ENCODE measurements around the gene MUC5B.

MUC5B gene

DNA sequence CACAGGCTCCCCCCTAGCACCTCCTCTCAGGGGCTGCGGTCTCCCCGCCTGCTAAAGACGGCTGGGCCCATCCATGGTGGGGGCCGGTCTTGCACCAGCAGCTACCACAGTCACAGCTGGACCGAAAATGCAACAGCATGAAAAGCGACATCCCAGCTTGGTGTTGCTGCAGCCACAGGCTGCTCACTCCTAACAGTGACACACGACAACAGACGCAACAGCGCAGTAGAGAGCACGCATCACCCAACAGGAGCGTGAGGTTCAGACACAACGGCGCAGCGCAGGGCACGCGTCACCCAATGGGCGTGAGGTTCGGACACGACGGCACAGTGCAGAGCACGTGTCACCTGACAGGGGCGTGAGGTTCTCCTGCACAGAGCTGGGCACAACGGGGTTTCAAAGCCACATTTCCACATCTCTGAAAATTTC is 62.5 kb downstream of the MUC5B start:
- DNase-seq (ENCODE audit: low spot score), result no peak

DNA sequence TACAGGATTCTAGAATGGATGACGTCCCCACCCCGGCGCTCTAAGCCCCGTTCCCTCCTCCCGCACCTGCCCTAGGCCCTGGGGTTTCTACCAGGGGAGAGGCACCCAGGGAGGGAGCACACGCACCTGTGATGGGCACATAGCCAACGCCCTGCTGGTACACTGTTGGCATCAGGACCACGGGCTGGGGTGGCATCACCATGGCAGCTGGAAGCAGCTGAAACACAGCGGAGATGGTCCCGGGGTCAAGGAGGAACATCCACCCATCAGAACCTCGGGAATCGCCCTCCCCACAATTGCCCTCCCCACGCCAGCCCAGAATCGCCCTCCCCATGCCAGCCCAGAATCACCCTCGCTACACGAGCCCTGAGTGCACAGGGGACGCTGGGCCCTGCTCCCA is 63.0 kb downstream of the MUC5B start:
- DNase-seq (ENCODE audit: low spot score), result no peak

DNA sequence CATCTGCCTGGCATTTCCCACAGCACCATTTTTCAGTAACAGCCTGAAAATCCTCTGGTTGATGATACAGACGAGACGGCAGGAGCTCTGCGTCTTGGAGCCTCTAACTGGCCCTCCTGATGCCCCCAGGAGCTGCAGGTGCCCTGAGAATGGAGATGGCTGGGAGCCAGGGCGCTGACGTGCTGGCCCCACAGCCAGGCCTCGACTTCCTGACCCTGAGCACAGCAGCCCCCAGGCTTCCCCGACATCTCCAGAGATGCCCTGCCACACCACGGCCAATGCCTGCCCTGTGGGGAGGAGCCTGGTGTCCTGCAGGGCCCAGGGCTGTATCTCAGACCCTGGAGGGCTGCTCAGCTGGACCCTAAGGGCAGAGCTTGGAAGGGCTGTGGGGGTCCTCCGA is 65.1 kb downstream of the MUC5B start:
- no peak for DNase-seq (ENCODE audit: low spot score)

DNA sequence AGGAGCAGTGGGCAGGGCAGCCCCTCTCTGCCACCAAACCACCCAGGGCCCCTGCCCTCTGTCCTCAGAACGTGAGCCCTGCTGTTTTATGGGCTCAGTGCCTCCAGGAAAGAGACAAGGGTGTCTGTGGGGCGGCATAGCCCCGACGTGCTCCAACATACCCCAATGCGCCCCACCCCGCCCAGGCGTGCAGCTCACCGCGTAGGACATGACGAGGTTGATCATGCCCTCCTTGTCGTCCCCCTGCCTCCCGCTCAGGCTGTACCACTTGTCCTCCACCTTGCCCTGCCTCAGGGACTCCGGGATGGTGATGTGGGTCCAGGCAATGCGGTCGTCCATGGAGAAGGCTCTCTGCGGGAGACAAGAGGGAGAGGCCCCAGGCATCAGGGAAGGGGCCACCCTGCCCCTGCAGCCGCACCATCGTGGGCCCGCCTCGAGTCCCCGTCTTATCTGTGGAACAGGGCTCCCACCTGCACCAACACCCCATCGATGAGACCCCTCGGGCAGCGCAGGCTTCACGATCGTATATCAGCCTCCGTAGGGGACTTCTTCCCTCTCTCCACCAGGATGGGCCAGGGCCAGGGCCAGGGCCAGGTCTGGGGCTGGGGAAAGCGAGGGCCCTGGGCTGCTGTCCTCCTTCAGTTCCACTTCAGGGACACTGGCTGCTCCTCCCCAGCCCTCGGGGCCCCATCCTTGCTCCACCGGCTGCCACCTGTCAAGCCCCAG is 65.7 kb downstream of the MUC5B start:
- DNase-seq (ENCODE audit: low spot score), result no peak

DNA sequence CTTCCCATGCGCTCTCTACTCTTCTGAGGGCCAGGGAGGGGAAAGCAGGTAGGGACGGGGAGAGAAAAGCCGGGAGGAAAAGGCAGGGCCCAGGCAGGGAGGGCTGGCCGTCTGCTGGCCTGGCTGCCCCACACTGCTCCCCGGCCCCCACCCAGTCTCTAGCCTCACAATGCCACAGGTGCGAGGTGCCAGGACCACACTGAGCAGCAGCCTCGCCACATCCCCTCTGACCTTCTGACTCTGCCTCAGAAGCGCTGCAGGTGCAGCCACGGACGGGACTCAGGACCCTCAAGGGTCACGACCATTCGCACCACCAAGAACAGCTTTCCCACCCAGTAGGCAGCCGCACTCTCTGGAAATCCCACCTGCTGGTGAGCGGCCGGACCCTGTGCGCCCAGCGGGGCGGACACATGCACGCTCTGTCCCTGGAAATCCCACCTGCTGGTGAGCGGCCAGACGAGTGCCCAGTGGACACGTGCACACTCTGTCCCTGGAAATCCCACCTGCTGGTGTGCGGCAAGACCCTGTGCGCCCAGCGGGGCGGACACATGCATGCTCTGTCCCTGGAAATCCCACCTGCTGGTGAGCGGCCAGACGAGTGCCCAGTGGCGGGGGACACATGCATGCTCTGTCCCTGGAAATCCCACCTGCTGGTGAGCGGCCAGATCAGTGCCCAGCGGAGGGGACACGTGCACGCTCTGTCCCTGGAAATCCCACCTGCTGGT is 66.5 kb downstream of the MUC5B start:
- no peak for DNase-seq (ENCODE audit: low spot score)

DNA sequence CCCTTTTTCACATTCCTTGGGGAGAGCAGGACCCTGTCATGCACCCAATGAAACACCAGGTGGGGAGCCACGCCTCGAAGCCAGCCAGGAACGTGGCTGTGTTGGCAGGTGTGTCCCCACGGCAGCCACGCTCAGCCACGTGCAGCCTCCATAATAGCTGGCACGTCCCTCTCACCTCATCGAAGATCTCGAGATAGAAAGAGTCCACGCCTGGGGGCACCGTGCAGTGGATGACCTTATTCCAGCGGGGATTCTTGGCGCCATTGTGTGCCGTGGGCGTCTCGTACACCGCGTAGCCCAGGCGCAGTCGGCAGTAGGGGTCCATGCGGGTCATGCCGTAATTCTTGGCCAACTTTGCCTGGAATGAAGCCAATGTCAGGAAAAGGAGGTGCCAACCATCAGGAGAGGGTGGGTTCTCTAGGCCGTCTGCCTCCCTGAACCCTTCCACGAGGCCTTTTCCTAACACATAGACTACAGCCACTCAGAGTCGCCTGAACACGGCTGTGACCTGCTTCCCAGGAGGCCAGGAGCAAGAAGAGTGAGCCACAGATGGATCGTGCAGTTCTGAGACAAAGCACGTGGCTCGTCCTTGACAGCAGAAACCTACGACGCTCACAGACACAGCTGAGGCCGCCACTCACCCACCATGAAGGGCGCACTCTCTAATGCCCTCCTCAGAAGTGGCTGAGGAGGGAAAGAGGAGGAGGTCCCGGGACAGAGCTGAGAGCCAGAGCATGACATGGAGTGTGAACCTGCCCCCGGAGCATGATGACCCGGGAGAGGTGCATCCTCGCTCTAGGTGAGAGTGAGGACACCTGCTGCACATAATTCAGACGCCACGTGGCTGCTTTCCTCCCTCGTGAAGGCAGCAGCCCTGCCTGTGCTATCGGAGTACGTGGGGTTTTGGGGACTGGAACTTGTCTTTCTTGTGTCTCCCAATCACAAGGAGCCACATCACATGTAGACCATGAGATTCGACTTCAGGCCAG is 67.5 kb downstream of the MUC5B start:
- DNase-seq (ENCODE audit: low spot score), result no peak

DNA sequence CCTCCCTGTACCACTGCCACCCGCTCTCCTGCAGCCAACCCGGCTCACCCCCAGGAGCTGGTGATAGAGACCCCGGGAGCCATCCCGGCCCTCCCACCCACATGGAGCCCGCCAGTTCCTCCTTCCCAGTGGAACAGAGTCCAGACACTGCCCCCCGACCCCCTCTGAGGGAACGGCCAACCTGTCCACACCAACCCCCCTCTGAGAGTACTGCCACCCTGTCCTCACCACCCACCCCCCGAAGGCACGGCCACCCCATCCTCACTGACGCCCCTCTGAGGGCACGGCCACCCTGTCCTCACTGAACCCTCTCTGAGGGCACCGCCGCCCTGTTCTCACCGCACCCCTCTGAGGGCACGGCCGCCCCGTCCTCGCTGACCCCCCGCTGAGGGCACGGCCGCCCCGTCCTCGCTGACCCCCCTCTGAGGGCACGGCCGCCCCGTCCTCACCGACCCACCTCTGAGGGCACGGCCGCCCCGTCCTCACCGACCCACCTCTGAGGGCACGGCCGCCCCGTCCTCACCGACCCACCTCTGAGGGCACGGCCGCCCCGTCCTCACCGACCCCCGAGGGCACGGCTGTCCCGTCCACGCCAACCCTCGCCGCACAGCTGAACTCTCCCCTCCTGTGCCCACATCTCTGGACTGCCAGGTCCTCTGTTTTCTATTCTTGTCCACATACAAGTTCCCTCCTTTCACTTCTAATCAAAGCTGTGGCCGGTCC is 68.6 kb downstream of the MUC5B start:
- DNase-seq (ENCODE audit: low spot score), result no peak

DNA sequence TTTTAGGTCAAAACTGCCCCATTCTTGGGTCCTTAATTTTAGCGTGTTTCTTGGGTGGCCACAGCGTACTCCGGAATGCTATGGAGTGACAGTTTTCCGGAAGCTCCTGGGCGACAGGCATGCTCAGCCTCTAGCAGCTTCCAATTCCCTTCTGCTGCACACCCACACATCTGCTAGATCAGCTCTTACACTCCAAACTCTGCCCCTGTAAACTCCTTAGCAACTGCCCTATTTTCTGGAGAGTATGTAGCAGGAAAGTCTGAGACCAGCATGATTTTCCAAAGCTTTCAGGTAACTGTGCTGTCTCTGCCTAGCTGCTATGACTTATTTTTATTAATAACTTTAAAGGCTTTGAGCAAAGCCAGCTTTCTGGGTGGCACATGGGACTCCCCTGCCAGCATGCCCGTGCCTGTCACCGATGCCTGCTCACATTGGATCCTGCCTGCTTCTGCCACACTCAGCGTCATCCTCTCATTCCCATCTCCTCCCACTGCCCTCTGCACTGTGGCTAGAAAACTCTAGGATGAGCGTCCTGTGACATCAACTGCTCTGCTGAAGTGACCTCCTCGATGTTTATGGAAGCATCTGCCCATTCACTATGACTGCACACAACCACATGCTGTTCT is 69.3 kb downstream of the MUC5B start:
- DNase-seq (ENCODE audit: low spot score), result no peak

DNA sequence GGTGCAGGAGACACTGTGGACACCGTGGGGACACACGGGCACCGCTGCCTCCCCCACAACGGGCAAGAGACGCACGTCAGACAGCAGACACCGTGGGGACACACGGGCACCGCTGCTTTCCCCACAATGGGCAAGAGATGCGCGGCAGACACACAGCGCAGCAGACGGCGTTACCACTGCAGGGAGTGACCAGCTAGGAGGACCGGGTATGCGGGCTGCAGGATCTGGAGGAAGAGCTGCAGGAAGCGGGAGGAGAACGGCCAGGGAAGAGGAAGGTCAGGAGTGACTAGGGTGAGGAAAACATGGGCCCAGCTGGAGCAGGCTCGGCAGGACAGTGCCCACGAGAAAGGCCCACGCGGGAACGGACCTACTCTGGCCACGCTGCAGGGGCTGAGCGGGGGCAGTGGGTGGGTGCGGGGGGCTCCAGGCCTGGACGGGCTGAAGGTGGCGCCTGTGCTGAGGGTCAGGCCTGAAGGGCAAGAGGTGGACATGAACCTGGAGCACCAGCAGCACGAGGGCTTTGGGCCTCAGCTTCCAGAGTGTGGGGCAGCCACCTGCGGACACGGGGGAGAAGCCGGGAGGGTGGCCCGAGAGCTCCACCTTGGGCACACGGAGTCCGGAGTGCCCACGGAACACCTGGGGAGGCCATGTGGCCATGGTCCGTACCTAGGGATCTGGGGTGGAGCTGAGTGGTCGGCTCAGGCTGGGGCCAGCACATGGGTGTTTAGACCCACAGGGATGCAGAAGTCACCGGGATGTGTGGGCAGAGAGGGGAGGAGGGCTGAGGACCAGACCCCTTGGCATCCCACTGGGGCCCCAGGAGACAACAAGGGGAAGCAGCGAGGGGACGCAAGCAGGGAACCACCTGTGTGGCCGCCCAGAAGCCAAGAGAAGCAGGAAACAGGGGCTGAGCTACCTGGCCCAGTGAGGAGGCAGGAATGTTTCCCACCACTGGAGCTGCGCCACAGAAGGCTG is 70.1 kb downstream of the MUC5B start:
- DNase-seq (ENCODE audit: low spot score), result no peak

DNA sequence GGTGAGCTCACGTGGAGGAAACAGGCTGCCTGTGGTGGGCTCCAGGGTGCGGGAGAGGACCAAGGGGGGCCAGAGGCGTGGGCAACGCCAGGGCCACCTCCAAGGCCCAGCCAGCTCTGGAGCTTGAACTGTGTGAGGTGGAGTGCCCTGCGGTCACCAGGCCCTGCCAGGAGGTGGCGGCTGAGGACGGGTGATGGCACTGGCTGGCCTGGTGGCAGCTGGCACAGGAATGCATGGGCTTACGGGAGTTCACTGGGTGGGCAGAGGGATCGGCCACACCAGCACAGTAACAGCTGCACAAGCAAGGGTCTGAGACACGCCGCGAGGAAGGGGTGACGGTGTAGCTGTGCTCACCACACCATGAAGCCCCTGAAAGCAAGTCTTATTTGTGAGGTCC is 70.8 kb downstream of the MUC5B start:
- DNase-seq (ENCODE audit: low spot score), result no peak

DNA sequence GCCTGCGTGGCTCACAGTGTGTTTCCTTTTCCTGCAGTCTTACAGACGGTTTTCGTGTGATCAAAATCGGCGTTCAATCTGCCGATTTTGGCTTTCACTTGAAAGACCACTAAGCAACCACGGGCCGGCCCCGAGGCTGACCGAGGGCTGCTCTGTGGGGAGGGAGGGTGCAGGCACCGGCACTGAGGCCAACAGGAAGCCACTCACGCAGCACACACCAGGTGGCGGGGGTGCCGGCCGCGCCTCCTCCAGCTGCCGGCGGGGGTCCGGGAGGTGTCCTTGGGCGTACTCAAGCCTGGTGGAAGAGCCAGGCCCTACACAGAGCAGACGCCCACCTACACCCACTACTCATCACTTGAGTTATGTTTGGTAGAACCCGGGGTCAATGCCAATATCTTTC is 72.2 kb downstream of the MUC5B start:
- DNase-seq (ENCODE audit: low spot score), result no peak

DNA sequence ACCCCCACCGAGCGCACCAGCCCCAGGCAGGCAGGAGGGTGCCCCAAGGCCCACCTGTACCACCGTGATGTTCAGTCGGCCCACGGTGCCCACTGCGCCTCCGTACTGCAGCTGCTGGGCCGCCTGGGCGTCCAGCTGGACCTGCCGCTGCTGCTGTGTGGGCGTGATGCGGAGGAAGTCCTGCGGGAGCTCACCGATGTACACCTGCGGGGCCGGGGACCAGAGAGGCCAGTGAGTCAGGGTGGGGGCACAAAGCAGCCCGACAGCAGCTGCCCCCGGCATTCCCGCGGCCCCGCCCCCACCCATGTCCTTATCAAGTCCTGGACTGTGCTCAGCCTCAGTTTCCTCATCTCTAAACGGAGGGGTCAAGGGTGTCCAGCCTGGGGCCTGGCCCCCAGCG is 72.7 kb downstream of the MUC5B start:
- DNase-seq (ENCODE audit: low spot score), result no peak

DNA sequence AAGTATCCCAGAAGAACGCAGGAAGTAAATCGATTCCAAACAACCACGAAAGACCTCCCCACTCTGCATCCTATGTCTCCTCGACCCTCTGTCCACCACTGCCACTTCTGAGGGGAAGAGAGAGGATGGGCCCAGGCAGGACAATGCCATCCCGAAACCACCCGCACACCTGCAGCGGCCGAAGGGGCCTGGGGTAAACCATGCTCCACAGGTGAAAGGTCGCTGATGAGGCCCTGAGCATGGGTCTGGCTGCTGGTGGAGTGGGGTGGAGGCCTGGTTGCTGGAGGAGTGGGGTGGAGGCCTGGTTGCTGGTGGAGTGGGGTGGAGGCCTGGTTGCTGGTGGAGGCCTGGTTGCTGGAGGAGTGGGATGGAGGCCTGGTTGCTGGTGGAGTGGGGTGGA is 73.4 kb downstream of the MUC5B start:
- DNase-seq (ENCODE audit: low spot score), result no peak

DNA sequence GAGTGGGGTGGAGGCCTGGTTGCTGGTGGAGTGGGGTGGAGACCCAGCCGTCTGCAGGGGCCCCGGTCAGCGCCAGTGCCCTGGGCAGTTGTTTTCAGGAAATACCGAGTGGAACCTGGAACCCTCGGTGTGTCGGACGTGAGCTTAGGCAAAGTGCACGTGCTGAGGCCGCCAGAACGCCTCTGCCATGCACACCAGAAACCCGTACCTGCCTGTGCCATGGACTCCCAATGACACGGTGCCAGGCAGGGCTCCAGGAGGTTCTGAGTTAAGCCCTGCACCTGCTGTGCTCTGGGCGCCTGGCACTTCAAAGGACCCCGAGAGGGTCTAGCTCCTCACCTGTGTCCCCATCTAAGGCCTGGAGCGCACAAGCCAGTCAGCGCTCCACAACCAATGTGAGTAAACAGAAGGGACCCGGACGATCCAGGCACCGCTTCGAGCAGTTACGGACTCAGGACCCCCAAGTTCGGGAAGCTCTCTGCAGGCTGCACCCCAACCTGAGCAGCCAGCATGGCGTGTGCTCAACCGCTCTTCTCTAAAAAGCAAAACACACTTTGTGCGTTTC is 74.2 kb downstream of the MUC5B start:
- DNase-seq (ENCODE audit: low spot score), result no peak

DNA sequence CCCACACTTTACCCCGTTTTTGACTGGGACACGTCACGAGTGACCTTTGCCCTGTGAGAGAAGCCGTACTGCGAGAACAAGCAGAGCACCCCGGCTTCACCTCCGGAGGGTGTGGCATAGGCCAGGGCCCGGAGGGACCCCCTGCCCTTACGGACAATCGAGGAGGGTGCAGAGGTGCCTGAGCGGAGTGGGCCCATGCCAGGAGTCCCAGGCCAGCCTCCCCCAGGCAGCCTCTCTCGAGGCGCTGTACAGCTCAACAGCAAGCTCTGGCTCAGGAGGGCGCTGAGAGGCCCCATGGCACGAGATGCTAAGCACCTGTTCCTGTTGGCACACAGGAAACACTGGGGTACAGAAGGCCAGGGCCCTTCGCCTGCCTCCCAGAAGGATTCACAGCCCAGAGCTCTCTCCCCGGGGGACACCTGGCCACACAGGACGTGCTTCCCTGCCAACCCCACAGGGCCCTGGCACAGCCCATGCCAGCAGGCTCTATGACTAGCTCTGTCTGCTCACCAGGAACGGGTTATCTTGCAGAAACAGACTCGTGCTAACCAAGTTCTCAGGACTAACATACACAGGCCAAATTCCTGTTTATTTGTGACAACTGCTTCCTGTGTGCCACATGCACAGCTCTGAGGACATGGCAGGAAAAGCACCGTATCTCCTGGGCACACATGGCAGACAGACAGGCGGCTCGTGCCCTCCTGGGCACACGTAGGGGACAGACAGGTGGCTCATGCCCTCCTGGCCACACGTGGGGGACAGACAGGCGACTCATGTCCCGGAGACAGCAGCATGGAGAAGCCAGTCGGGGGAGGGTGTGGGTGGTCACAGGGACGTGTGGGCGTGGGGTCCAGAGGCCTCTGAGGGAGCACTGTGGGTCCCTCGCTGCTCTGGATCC is 75.0 kb downstream of the MUC5B start:
- no peak for DNase-seq (ENCODE audit: low spot score)

DNA sequence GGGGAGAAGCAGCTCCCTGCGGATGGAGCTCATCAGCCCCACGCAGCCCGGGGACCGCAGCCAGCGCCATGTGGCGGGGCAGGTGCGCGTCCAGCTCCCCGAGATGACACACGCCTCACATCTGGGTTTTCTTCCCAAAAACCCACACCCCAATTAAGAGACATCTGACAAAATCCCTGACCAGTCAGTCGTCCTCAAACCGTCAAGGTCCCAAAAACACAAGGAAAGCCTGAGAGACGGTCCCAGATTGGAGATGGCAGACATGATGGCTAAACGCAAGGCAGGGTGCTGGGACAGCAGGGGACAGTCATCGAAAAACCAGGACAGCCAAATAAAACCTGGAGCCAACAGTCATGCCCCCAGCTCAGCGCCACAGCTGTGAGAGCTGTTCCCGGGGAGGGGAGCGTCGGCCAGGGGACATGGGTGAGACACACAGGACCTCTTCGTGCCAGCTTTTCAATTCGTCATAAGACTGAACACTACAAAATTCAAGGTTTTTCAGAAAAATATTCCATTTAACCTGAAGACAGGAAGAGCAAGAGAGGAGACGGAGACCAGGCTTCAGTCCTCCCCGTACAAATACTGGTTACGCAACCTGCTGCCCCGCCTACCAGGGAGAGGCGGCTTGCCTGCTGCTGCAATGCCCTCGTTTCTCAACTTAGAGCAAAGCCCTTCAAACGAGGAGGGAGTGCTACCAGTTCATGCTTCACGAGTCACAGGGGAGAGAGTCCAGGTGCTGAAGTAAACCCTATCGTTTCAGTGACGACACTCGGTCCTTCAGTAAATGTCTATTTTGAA is 76.0 kb downstream of the MUC5B start:
- peak; percentile 99 for DNase-seq (ENCODE audit: low spot score)

DNA sequence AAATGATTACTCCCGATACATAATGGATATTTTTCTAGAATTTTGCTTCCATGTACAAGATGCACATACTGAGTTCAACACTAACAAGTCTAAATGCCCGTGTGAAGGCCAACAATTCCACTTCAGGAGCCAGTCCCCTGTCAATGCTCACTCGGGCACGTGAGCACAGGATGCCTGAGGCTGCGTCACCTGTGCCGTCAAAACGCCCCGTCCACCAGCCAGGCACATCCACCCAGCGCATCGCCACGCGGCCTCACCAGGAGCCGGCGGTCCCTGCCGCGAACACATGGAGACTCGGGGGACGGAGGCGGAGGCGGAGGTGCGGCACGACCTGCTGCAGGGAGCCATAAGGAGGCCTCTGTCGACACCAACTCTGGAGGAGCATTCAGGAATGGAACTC is 76.8 kb downstream of the MUC5B start:
- no peak for DNase-seq (ENCODE audit: low spot score)

DNA sequence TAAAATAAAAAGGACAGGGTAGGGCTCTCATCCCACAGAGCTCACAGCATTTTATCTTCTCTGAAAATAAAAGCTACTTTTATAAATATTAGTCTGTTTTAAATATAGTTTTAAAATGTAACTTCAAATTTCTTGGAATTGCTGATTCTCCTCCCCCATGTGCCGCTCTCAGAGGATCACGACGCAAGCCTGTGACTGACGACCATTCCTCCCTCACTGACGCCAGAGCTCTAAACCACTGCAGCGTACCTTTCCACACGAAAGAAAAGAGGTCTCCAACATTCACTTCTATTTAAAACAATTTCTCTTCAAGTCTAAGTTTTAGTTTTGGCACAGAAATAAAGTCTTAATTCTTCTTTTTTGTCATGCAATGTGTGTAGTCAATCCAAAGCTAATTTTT is 77.3 kb downstream of the MUC5B start:
- no peak for DNase-seq (ENCODE audit: low spot score)

Data from HuH-7 (cell line).